Endodermal cell (in vitro differentiated cells): Measurements from ENCODE around the gene COL4A5. TPM values are rescaled to one million over a fixed set of nuclear protein-coding genes. Genes with fewer than 3 reads are reported as not detected.

ENCODE experiments used
- DNase-seq: peaks from one replicate; pipeline ENCODE4 v3.0.0-alpha.2; 2017
- H3K27ac ChIP-seq: 2 replicates; pipeline ENCODE4 v1.5.1; 2013; ENCODE audit warnings: mild to moderate bottlenecking, low read depth, low read length, moderate library complexity
- H3K27me3 ChIP-seq: 2 replicates; pipeline ENCODE4 v1.6.1; 2013; ENCODE audit warnings: mild to moderate bottlenecking, low read length, moderate library complexity; ENCODE audit not compliant: insufficient read depth, control insufficient read depth, poor library complexity, severe bottlenecking
- H3K36me3 ChIP-seq: 2 replicates; pipeline ENCODE4 v1.7.0; 2013; ENCODE audit warnings: mild to moderate bottlenecking, low read length, moderate library complexity; ENCODE audit not compliant: control insufficient read depth, insufficient read depth
- H3K4me1 ChIP-seq: one replicate; pipeline ENCODE4 v1.7.0; 2013; ENCODE audit warnings: low read length; ENCODE audit not compliant: control insufficient read depth, insufficient read depth
- H3K4me3 ChIP-seq: 2 replicates; pipeline ENCODE4 v1.5.1; 2013; ENCODE audit warnings: mild to moderate bottlenecking, low read length, moderate library complexity
- H3K9ac ChIP-seq: 2 replicates; pipeline ENCODE4 v1.6.1; 2013; ENCODE audit warnings: mild to moderate bottlenecking, low read length, moderate library complexity; ENCODE audit not compliant: poor library complexity, severe bottlenecking; ENCODE audit errors: extremely low read depth
- H3K9me3 ChIP-seq: 2 replicates; pipeline ENCODE4 v1.6.1; 2013; ENCODE audit warnings: mild to moderate bottlenecking, low read length, moderate library complexity; ENCODE audit not compliant: control insufficient read depth
- H3K27ac Mint-ChIP-seq: 2 replicates; pipeline ENCODE4 v1.8.0; 2020; ENCODE audit warnings: mixed read lengths
- H3K27me3 Mint-ChIP-seq: 2 replicates; pipeline ENCODE4 v1.8.0; 2021; ENCODE audit warnings: mild to moderate bottlenecking, mixed read lengths; ENCODE audit not compliant: insufficient read depth
- H3K36me3 Mint-ChIP-seq: 2 replicates; pipeline ENCODE4 v1.8.0; 2020; ENCODE audit warnings: low read depth, mixed read lengths
- H3K4me1 Mint-ChIP-seq: 2 replicates; pipeline ENCODE4 v1.8.0; 2020; ENCODE audit warnings: mixed read lengths
- H3K4me3 Mint-ChIP-seq: 2 replicates; pipeline ENCODE4 v1.8.0; 2020; ENCODE audit warnings: mild to moderate bottlenecking, moderate library complexity, mixed read lengths
- H3K9me3 Mint-ChIP-seq: 2 replicates; pipeline ENCODE4 v1.8.0; 2020; ENCODE audit warnings: mild to moderate bottlenecking, mixed read lengths
- CTCF ChIP-seq: fragments of 200-600 bp; sonication (generic); conservative IDR thresholded peaks from 2 replicates; pipeline ENCODE4 v1.5.0; 2021; ENCODE audit warnings: antibody characterized with exemption, mild to moderate bottlenecking
- WGBS, 2 experiments: methylation state at CpG; one replicate each; pipeline versions ENCODE4 v1.1.5 to v1.1.7; 2013; ENCODE audit warnings: missing lambda C conversion rate in 2 of 2, mixed read lengths in 1 of 2; ENCODE audit not compliant: insufficient coverage in 1 of 2, insufficient read length in 1 of 2; 5-methylcytosine and 5-hydroxymethylcytosine counted together
- total RNA-seq, 2 donors: library from RNA; stranded (reverse); fragmentation: NEBNext Ultra II Directional in 1 of 2; extraction: Animal tissue kit (Norgen Biotek cat#: 25700) in 1 of 2; gene quantifications; 2 replicates in 1 of 2; 3 replicates in 1 of 2; pipeline ENCODE4 v1.2.1, GENCODE V29; 2021

Gene COL4A5
- total RNA-seq, 2 donors from 2014 or later: 212 to 365 TPM

- TF ChIP-seq CTCF: no peak
- Mint-ChIP-seq H3K9me3 (peaks cover 4% of the 10 kb centered on the region), H3K4me1 (peaks cover 29% of the 10 kb centered on the region), H3K36me3 (peaks cover 32% of the 10 kb centered on the region), H3K27ac (peak within 1 kb of the TSS; percentile 96), H3K4me3 (peak within 1 kb of the TSS; percentile 93), H3K27me3 (peaks cover 1% of the 10 kb centered on the region)
- Histone ChIP-seq H3K9me3 (no peaks in the 10 kb centered on the region), H3K27ac (no peak within 1 kb of the TSS), H3K4me1 (no peaks in the 10 kb centered on the region), H3K9ac (peak within 1 kb of the TSS; percentile 86), H3K4me3 (peak within 1 kb of the TSS; percentile 94), H3K27me3 (no peaks in the 10 kb centered on the region), H3K36me3 (no peaks in the 10 kb centered on the region)
- WGBS, 2 experiments: 0% methylated on average over 16 of the region's 16 CpGs; no CpG with 5 or more reads in 1 of the 2 experiments
- peak; percentile 90 for DNase-seq
These were observed 1.5 kb upstream of the COL4A5 start, which contains the start of gene COL4A6 for GRCh38 chrX:108438110-108438623. TSS of gene COL4A6 (minus strand) at chrX:108438422. CDS start at chrX:108438196, 226 bp downstream.

GRCh38 chrX:108439961-108440696 is 491 bp downstream of the COL4A5 start:
- TF ChIP-seq CTCF: no peak
- H3K4me1 Mint-ChIP-seq: peaks cover 25% of the 10 kb centered on the region
- H3K27me3 ChIP-seq: no peaks in the 10 kb centered on the region
- DNase-seq: peak; percentile 70
- peaks cover 1% of the 10 kb centered on the region for H3K27me3 Mint-ChIP-seq
- no peaks in the 10 kb centered on the region for H3K4me1 ChIP-seq
- H3K36me3 ChIP-seq: peaks cover 7% of the 10 kb centered on the region
- H3K36me3 Mint-ChIP-seq: peaks cover 41% of the 10 kb centered on the region
- peaks cover 16% of the 10 kb centered on the region for H3K9me3 Mint-ChIP-seq
- peak overlapping the region; percentile 61 for H3K27ac ChIP-seq
- peak overlapping the region; percentile 86 for H3K9ac ChIP-seq
- 0% methylated on average over 16 of the region's 25 CpGs; no CpG with 5 or more reads in 1 of the 2 experiments for WGBS, 2 experiments
- H3K9me3 ChIP-seq: peaks cover 9% of the 10 kb centered on the region
- H3K4me3 Mint-ChIP-seq: peak overlapping the region; percentile 93
- H3K4me3 ChIP-seq: peak overlapping the region; percentile 94
- peak overlapping the region; percentile 96 for H3K27ac Mint-ChIP-seq

- H3K36me3 Mint-ChIP-seq: peaks cover 37% of the 10 kb centered on the region
- Histone ChIP-seq H3K9ac (no peak overlapping the region), H3K4me1 (no peaks in the 10 kb centered on the region), H3K4me3 (peak overlapping the region; percentile 94), H3K9me3 (peaks cover 9% of the 10 kb centered on the region), H3K36me3 (peaks cover 12% of the 10 kb centered on the region), H3K27me3 (no peaks in the 10 kb centered on the region), H3K27ac (no peak overlapping the region)
- H3K9me3 Mint-ChIP-seq: peaks cover 20% of the 10 kb centered on the region
- 58% methylated on average over 1 of the region's 2 CpGs; no CpG with 5 or more reads in 1 of the 2 experiments for WGBS, 2 experiments
- H3K27ac Mint-ChIP-seq: no peak overlapping the region
- no peak for DNase-seq
- peak overlapping the region; percentile 93 for H3K4me3 Mint-ChIP-seq
- no peak for TF ChIP-seq CTCF
- H3K27me3 Mint-ChIP-seq: peaks cover under 1% of the 10 kb centered on the region
- peaks cover 23% of the 10 kb centered on the region for H3K4me1 Mint-ChIP-seq
These were observed 3.3 kb downstream of the COL4A5 start for GRCh38 chrX:108442901-108443464.
